ENCODE data around the gene FZD4.

The FZD4 gene

GRCh38 chr11:86954269-86955110, 705 bp downstream of the FZD4 start:
- in situ Hi-C loops (cut with MboI; ENCODE audit: low sequenced_read_pairs, unreplicated experiment): no loop called here
- no peak for TF ChIP-seq CTCF (IDR thresholded peaks at IDR 0.05; ENCODE audit: borderline replicate concordance, control extremely low read depth, extremely low read depth, insufficient read depth, missing control alignments)
- no peak for DNase-seq (ENCODE audit: low spot score)

- TF ChIP-seq CTCF (IDR thresholded peaks at IDR 0.05; ENCODE audit: borderline replicate concordance, control extremely low read depth, extremely low read depth, insufficient read depth, missing control alignments): no peak
- in situ Hi-C loops (cut with MboI; ENCODE audit: low sequenced_read_pairs, unreplicated experiment): no loop called here
- DNase-seq (ENCODE audit: low spot score): no peak
These were observed 2.8 kb downstream of the FZD4 start for GRCh38 chr11:86952221-86952875.

- TF ChIP-seq CTCF (IDR thresholded peaks at IDR 0.05; ENCODE audit: borderline replicate concordance, control extremely low read depth, extremely low read depth, insufficient read depth, missing control alignments): no peak
- no peak for DNase-seq (ENCODE audit: low spot score)
- in situ Hi-C loops (cut with MboI; ENCODE audit: low sequenced_read_pairs, unreplicated experiment): no loop called here
These were observed 3.5 kb downstream of the FZD4 start for GRCh38 chr11:86951706-86952105.

GRCh38 chr11:86950661-86950995, 4.6 kb downstream of the FZD4 start:
- in situ Hi-C loops (cut with MboI; ENCODE audit: low sequenced_read_pairs, unreplicated experiment): no loop called here
- no peak for DNase-seq (ENCODE audit: low spot score)
- no peak for TF ChIP-seq CTCF (IDR thresholded peaks at IDR 0.05; ENCODE audit: borderline replicate concordance, control extremely low read depth, extremely low read depth, insufficient read depth, missing control alignments)

GRCh38 chr11:86949995-86950660, 5.1 kb downstream of the FZD4 start:
- TF ChIP-seq CTCF (IDR thresholded peaks at IDR 0.05; ENCODE audit: borderline replicate concordance, control extremely low read depth, extremely low read depth, insufficient read depth, missing control alignments): no peak
- no peak for DNase-seq (ENCODE audit: low spot score)
- in situ Hi-C loops (cut with MboI; ENCODE audit: low sequenced_read_pairs, unreplicated experiment): loop anchor here (10.0 kb wide), 1 partner anchor 345 kb away; no protein-coding TSS in a partner anchor

GRCh38 chr11:86948733-86949132, 6.5 kb downstream of the FZD4 start:
- no peak for DNase-seq (ENCODE audit: low spot score)
- in situ Hi-C loops (cut with MboI; ENCODE audit: low sequenced_read_pairs, unreplicated experiment): loop anchor here (10.0 kb wide), 1 partner anchor 346 kb away; no protein-coding TSS in a partner anchor
- no peak for TF ChIP-seq CTCF (IDR thresholded peaks at IDR 0.05; ENCODE audit: borderline replicate concordance, control extremely low read depth, extremely low read depth, insufficient read depth, missing control alignments)
